ENCODE results near the gene ELF2. TPM values are rescaled to one million over a fixed set of nuclear protein-coding genes. Genes with fewer than 3 reads are reported as not detected.
A peak's percentile ranks its signal among the peaks of the same experiment; 100 is the strongest.
"Not testable (repeated sequence)": the region's sequence is repeated elsewhere in the genome, so short reads cannot be mapped to it uniquely, and the experiment has no call there.

ELF2 gene
- total RNA-seq, 1 donor from 2014 or later, result 52.8 TPM

DNA sequence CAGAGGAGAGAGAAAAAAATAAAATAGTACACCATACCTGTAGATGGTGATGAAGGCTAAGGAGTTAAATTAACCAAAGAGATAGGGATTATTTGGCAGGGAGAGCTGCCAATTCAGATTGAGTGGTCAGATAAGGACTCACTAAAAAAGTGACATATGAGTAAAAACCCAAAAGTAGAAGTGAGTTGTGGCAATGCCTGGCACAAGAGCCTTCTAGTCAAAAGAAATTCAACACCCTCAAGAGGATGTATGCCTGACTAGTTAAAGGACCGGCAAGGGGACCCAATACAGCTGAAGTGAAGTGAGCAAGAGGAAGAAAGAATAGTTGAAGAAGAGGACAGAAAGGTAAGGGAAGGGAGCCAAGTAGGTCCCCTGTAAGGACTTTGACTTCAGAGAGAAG, 34.9 kb downstream of the ELF2 start:
- no peak for DNase-seq

DNA sequence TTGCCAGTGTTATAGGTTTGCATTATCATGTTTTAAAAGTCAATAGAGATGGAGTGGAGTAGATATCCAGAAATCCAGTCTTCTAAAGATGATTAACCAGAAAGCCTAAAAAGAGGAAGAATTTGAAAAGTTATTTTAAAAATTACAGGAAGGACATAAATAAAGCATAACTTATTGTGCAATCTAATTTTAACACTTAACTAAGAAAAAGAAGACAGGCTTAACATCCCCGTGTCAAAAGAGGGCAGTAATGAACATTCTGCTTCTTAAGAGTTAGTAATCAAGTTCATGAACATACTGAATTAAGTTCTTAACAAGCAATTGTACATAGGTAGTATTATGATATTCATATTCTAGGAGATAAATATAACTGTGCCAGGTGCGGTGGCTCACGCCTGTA, 39.3 kb downstream of the ELF2 start:
- no peak for DNase-seq

DNA sequence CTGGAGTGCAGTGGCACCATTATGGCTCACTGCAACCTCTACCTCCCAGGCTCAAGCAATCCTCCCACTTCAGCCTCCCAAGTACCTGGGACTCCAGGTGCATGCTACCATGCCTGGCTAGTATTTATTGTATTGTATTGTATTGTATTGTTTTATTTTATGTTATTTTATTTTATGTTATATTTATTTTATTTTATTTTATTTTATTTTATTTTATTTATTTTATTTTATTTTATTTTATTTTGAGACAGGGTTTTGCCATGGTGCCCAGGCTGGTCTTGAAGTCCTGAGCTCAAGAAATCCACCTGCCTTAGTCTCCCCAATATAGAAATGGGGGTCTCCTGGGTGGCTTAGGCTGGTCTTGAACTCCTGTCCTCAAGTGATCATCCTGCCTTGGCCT, 42.6 kb downstream of the ELF2 start:
- DNase-seq, result no peak

DNA sequence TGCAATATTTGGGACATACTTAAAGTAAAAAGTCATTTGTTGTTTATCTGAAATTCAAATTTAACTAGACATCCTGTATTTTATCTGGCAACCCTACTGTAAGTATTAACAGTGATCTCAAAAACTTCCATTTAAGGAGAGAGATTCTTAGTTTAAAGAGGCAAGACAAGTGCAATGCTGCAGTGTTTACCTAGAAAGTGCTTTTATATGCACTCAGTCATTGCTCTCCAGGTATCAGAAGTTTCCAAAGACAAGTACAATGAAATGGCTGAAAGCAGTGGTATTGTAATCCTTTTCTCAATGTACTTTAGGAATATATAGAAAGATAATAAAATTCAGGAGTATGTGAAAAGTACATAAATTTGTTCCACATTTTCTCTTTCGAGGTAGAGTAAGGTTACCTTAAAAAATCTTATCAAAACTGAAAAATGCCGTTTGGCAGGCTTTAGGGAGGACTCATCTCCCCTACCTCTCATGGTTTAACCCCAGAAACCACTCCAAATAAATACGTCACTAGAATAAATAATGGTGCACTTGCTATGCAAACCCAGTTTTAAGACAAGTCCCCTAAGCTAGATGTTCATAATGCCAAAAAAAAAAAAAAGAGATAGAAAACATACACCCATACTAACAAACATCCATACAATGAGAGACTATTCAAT, 45.7 kb downstream of the ELF2 start:
- DNase-seq, result no peak

DNA sequence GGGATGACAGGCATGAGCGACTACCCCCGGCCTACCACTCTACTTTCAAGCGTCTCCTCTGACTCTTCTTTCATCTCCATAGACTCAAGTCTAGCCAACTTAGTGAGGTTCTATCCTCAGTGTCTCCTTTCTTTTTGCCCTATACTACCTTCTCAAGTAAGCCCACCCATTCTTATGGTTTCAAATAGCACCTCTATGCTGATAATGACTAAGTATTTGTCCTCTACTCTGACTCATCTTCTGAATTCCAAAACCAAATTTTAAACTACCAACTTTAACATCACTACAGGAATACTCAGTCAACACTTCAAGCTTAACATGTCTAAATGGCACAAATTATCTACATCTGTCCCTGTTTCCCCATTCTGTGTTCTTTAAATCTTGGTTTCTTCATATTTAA, 47.8 kb downstream of the ELF2 start:
- no peak for DNase-seq

DNA sequence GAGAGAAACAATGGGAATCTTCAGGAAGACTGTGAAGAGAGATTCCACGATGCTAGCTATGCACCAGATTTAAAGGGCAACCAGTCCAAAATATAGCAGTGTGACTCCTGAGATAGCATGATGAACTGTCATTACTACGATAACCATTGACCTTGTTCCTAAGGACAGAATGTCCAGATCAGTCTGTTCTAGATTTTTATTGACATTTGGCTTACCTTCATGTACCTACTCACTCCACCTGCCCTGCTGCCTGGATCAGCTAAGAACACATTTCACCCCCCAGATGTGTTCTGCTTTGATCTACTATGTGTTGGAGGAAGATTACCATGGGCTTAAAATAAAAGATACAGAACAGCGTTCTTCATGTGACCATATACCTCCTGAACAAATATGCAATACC, 50.1 kb downstream of the ELF2 start:
- DNase-seq, result no peak

DNA sequence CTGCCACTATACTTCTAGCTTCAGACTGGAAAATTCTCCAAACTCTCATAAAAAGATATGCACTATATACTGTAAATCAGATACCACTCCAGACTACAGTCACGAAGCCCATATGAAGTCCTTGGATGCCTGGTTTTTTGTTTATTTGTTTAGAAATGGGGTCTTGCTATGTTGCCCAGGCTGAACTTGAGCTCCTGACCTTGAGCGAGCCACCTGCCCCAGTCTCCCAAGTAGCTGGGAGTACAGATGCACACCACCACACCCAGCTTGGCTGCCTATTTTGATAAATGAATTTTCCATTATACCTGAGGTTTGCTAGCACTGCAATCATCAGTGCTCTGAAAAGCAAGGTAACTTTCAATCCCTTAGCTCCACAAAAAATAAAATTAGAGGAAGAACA, 53.1 kb downstream of the ELF2 start:
- no peak for DNase-seq

DNA sequence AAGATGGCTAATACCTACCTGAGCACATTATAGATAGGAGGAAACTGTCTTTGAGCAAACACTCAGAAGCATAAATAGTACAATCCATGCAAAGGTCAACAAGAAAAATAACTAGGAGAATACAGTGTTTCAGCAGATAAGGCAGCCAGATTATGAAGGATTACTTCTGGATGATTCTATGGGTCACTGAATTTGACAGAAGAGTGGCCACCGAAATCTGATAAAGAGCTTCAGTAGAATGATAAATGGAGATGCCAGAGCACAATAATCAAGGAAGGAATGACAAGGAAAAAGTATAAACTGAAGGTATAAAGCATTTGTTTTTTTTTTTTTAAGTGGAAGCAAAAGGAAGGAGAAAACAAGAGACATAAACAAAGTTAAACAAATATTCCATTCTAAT, 58.7 kb downstream of the ELF2 start:
- DNase-seq, result no peak

DNA sequence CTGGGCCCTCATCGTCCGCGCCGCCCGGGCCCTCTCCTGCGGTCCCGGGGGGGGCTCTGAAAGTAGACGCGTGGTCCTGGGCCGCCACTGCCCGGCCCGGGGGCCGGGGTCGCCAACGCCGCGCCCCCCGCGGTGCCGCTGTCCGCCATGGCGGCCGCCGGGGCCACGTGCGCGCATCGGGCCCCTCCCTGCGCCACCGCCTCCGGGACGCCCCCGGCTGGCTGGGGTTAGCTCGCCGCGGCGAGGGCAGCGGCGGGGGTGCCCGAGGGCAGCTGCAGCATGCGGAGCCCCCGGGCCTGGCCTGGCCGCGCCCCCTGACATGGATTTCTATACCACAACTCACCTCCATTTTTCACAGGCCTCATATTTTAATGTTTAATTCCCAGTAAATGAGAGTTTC, 61.8 kb downstream of the ELF2 start:
- no peak for DNase-seq

DNA sequence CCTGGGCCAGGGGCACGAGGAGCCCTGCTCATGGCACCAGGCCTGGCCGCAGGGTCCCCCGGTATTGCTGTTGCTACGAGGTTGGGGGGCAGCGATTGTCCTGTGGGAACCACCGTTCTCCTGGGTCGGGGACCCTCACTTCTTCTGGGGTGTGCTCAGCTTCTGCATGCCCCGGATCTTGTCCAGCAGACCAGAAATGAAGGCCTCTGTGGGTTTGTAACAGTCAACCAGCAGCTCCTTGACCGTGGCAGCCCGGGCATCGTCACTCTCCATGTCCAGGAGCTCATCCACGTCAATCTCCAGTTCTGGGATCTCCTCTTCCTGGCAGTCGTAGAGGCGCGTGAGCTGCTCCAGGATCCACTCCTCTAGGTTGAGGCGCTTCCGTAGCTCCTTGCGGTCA, 62.2 kb downstream of the ELF2 start:
- not testable (repeated sequence) for DNase-seq

DNA sequence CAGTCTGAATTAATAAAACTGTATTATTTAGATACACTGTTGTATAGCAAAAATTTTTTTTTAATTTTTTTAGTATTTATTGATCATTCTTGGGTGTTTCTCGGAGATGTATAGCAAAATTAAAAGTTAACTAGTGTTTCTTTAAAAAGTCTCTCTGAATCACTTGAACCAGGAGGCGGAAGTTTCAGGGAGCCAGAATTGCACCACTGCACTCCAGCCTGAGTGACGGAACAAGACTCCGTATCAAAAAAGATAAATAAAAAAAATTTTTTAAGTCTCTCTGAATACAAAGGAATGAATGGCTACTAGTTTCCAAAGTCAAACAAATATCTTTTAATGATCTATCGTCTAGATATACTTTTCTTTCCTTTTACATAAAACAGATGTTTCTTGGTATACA, 64.4 kb downstream of the ELF2 start:
- DNase-seq, result no peak

DNA sequence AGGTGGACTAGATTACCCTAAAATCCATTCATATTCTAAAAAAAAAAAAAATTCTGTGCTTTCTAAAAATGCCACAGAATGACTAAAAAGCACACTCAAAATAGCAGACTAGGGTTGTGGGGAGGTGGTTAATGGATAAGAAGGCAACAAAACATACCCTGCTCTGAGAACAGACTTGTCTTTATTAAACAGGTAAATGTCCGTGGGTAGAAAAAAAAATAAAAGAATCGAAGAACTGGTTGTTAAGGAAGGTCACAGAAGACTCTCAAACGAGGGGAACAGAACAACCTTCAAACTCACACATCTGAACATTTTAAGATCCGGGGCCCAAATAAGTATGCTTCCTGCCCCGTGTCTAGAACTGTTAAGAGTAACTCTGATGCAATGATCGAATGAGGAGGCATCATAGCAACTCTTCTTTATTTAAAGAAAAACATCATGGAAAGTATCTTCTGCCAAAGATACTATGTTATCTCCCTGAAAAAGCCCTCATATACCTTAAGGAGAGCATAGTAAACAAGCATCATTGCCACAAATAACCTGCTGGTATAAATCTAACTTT, 68.4 kb downstream of the ELF2 start:
- DNase-seq, result no peak

DNA sequence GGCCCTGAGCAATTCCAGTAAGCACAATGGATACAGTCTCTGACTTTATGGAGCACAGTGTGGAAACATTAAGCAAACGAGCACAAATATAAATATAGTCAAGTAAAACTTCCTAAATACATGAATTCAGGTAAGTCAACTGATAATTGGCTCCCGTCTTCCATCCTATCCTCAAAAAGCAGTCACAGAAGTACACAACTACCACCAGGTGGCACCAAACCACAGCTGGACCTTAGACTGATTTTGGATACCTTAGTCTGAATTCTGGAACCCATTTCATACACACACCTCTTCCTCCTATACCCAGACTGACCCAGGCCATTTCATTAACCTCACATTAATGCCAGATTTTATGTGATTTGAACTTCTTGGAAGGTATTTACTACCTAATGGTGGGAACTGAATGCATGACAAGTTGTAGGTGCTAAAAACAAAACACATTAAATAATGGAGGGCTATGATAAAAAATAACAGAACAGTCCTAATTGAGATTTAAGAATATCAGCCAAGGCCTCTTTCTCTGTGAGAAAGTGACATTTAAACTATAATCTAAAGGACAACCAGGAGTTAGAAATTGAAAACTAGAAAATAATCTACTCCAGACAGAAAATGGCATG, 77.5 kb downstream of the ELF2 start:
- peak; percentile 93 for DNase-seq

DNA sequence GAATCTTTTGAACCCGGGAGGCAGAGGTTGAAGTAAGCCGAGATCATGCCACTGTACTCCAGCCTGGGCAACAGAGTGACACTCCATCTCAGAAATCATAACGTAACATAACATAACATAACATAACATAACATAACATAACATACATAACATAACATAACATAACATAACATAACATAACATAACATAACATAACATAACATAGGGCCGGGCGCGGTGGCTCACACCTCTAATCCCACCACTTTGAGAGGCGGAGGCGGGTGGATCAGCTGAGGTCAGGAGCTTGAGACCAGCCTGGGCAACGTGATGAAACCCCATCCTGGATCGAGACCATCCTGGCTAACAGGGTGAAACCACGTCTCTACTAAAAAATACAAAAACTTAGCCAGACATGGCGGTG, 84.7 kb downstream of the ELF2 start:
- no peak for DNase-seq

DNA sequence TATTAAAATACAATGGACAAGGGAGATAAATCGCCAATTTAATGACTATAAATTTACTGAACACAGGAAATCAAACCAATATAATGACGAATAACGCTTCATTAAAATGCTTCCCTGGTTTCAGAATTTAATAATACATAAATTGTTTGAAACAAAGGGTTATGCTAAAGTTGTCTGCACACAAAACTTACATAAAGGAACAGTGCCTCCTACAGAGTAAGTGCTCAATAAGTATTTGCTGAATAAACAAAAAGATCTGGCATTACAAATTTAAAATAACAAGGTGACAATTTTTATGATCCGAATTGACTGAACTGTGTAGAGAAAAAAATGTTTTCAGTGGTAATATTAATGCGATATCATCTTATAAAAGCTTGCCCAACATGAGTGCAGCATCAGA, 91.9 kb downstream of the ELF2 start:
- peak; percentile 53 for DNase-seq

DNA sequence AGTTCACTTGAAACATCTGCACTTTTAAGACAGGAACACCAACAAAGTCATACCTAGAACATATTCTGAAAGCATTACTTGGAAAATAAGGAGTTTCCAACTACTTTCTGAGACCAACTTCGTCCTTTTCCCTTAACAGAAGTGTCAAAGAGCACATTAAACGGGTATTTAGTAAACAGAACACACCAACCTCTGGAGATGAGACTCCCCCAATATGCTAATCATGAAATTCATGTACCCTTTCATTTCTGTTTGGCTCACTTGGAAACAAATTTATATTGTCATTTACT, 92.3 kb downstream of the ELF2 start:
- DNase-seq, result no peak

DNA sequence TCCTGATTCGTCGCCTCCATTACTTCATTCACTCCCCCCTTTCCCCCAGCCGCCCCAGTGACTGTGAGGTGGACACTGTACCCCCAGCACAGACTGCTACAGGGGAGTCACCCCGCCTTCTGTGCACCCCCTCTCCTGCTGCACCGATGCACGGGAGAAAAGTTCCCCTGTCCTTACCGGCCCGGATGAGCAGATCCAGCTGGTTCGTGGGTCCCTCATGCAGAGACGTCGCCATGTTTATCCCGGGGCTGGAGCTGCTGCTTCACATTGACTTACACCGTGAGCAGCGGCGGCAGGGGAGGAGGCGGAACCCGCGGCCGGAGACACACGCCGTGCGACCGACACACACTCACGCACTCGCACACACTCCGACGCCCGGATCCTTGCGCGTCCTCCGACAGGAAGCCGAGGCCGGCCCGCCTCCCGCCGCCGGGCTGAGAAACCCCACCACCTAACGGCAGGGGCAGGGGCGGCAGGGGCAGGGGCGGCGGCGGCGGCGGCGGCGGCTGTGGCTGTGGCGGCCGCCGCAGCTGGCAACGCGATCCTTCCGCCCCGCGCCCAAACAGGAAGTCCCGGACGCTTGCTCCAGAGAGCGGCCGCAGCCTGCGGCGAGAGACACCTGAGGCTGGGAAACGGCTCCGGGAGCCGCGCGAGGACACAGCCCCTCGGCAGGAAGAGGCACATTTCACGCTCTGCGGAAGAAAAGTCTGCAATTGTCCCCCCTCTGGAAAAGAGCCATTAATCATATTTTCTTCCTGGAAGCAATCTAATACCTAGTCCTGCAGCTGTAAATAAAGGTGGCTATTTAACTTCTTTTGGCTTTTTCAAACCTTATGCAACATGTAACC, 92.8 kb downstream of the ELF2 start:
- DNase-seq, result peak; percentile 94

DNA sequence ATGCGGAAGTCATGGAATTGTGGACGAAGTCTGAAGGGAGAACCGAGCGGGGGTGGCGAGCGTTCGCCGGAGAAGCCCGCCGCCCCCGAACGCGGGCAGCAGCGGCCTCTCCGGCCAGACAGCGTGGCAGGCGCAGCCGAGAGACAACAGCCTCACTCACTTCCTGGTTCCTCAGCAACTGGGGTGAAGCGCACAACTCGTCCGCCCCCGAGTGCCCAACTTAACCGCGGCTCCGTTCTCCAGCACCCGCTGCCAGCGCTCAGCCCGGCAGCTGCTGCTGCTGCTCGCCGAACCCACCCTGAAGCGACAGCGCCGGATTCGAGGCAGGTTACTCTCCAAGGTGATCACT, 93.4 kb downstream of the ELF2 start:
- peak; percentile 75 for DNase-seq

DNA sequence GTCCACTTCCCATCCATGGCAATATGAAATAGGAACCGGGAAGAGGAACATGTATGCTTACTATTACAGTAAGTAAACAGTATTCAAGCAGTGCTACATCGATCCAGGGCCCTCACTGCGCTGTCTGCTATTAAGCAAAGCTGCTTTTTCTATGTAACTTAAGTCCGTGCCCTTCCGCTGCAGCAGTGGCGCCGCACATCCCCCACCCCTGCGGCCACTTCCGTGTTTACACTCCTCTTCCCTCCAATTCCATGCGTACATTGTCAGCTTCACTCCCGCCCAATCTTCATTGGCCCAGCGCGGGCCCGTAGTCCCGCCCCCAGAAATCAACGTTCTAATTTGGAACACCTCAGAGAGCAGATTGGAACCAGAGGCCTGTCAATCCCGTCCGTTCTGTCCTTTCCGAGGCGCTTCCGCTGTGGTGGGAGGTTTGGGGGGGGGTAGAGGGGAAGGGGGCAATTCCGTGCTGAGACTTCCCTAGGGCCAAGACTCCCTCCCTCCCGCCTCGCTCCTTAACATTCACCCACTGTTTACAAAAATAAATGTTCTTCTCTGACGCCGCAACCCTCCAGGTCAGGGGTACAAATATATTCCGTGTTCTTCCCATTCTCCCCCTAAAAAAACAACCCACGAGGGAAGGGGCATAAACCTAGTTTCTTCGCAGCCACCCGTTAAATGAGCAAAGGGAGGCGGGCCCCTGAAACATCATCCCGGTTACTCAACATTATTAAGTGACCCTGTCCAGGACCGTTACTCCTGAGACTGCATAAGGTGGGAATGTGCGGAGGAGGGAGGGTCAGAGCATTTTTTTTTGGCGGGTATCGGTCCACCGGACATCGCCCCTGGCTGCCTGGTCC, 94.0 kb downstream of the ELF2 start:
- peak; percentile 98 for DNase-seq

DNA sequence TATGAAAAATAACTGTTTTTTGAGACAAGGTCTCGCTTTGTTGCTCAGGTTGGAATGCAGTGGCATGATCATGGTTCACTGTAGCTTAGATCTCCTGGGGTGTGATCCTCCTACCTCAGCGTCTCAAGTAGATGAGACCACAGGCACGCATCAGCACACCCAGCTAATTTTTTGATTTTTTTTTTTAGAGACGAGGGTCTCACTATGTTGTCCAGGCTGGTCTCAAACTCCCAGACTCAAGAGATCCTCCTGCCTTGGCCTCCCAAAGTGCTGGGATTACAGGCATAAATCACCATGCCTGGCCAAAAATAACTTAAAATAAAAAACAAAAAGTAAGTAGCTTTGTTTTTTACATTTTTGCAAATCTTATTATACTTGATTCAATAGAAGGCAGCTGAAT, 98.1 kb downstream of the ELF2 start:
- DNase-seq, result no peak

DNA sequence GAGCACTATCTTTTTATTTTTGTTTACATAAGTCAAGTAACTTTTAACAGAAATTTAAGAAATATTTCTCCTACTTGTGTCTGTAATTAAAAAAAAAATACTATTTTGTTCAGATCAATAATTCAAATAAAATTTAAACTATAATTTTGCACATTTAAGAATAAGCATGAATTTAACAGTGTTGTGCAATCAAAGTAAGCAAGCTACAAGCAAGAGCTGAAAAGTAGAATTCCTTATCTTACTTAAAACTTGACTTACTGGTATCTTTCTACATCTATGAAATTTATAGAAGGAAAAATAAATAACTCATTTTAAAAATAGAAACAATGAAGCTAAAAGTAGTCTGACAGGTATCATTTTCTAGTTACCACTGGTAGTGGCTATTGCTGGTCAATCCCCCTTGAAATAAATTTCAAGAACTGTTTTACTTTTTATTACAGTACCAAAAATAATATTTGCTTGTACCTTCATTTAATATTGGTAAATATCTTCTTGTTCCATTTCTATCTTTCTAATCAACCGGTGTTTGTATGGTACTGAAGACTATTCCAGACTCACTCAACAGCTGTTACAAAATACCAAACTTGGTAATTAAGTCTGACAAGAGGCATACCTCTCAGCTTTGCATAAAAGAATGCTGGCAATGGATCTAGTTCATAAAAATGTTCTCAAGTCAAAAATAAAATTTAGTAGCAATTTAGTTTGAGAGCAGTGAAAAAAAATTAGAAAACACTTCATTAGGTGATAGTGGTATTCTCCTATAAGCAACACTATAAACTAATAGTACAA, 99.3 kb downstream of the ELF2 start:
- DNase-seq, result no peak
